Ishikawa (cell line): ENCODE results near the gene HEPACAM.

Source experiments
- CEBPB ChIP-seq: IDR thresholded peaks from 2 replicates; pipeline ENCODE4 v1.6.1; 2012
- CREB1 ChIP-seq: IDR thresholded peaks from 2 replicates; pipeline ENCODE4 v1.6.1; 2012; ENCODE audit warnings: low read depth
- FOXM1 ChIP-seq: IDR thresholded peaks from 2 replicates; pipeline ENCODE4 v1.6.1; 2012; ENCODE audit warnings: low read depth, borderline replicate concordance
- NFIC ChIP-seq: IDR thresholded peaks from 2 replicates; pipeline ENCODE4 v1.6.1; 2012
- RAD21 ChIP-seq: IDR thresholded peaks from 2 replicates; pipeline ENCODE4 v1.6.1; 2012; ENCODE audit warnings: low read depth
- TAF1 ChIP-seq: IDR thresholded peaks from 2 replicates; pipeline ENCODE4 v1.6.1; 2012; ENCODE audit warnings: low read depth, mild to moderate bottlenecking
- YY1 ChIP-seq: IDR thresholded peaks from 2 replicates; pipeline ENCODE4 v1.6.1; 2012; ENCODE audit warnings: low read depth
- TF ChIP-seq, protein P1 (sequence below): IDR thresholded peaks from 2 replicates; pipeline ENCODE4 v1.6.1; 2012

- TF ChIP-seq CREB1, result no peak
- TF ChIP-seq, protein P1, sequence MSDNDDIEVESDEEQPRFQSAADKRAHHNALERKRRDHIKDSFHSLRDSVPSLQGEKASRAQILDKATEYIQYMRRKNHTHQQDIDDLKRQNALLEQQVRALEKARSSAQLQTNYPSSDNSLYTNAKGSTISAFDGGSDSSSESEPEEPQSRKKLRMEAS, result no peak
- no peak for TF ChIP-seq CEBPB
- TF ChIP-seq TAF1, result no peak
- no peak for TF ChIP-seq RAD21
- TF ChIP-seq NFIC, result no peak
- TF ChIP-seq FOXM1, result no peak
- TF ChIP-seq YY1, result no peak
These were observed 15.5 kb upstream of the HEPACAM start for GRCh38 chr11:124951341-124951740.
